ENCODE data around the gene PLIN5. TPM values are rescaled to one million over a fixed set of nuclear protein-coding genes. Genes with fewer than 3 reads are reported as not detected.

The PLIN5 gene
- total and polyA plus RNA-seq, 12 donors = 25.7 to 149 (median 45.7) TPM

- 57 to 66% methylated on average over 23 of the region's 23 CpGs for WGBS, 2 donors
- no peak for TF ChIP-seq CTCF (IDR thresholded peaks at IDR 0.05)
- intact Hi-C loops (cut with DNase I) = loop anchor here in 3 of 10 donors (10.0 kb wide), 2 partner anchors 251 to 261 kb away; partner anchors contain the start of gene SHD (in 1 of the 3)
- Histone ChIP-seq H3K4me3 (peak overlapping the region in 2 of 10 donors; percentile 3 to 21), H3K4me1 (peaks cover 0 to 10% (median 0%) of the 10 kb centered on the region in 9 donors), H3K36me3 (no peaks in the 10 kb centered on the region), H3K27ac (no peak overlapping the region), H3K27me3 (no peaks in the 10 kb centered on the region), H3K9me3 (no peaks in the 10 kb centered on the region)
- no peak for DNase-seq
- peak in 1 of 8 donors; percentile 11 for ATAC-seq
Observed at GRCh38 chr19:4525563-4526002, 9.4 kb downstream of the PLIN5 start.

- Histone ChIP-seq H3K27ac (no peak overlapping the region), H3K9me3 (no peaks in the 10 kb centered on the region), H3K4me3 (peak overlapping the region in 2 of 10 donors; percentile 3 to 21), H3K36me3 (no peaks in the 10 kb centered on the region), H3K27me3 (no peaks in the 10 kb centered on the region), H3K4me1 (peaks cover 0 to 12% (median 1%) of the 10 kb centered on the region in 9 donors)
- ATAC-seq = peak in 5 of 8 donors; percentile 30 to 64 (median 47)
- intact Hi-C loops (cut with DNase I) = loop anchor here in 3 of 10 donors (10.0 kb wide), 2 partner anchors 250 to 260 kb away; partner anchors contain the start of gene SHD (in 1 of the 3)
- peak; percentile 49 to 74 for DNase-seq
- WGBS, 2 donors = 68 to 70% methylated on average over 23 of the region's 23 CpGs
- peak; percentile 57 to 84 (median 71) for TF ChIP-seq CTCF (IDR thresholded peaks at IDR 0.05)
Observed at GRCh38 chr19:4524808-4525562, 10.0 kb downstream of the PLIN5 start.

- ATAC-seq (peak in 1 of 8 donors; percentile 2), DNase-seq (peak in 1 of 2 donors; percentile 60)
- H3K27me3 ChIP-seq = no peaks in the 10 kb centered on the region
- peaks cover 8 to 26% (median 14%) of the 10 kb centered on the region in 9 donors for H3K4me1 ChIP-seq
- no peaks in the 10 kb centered on the region for H3K36me3 ChIP-seq
- TF ChIP-seq CTCF (IDR thresholded peaks at IDR 0.05) = peak; percentile 41 to 69 (median 65)
- no peak overlapping the region for H3K4me3 ChIP-seq
- H3K9me3 ChIP-seq = no peaks in the 10 kb centered on the region
- no peak overlapping the region for H3K27ac ChIP-seq
- intact Hi-C loops (cut with DNase I) = loop anchor here in 3 of 10 donors (10.0 kb wide), 2 partner anchors 249 to 259 kb away; partner anchors contain the start of gene SHD (in 1 of the 3)
- 77 to 78% methylated on average over 53 of the region's 53 CpGs for WGBS, 2 donors
Observed at GRCh38 chr19:4523306-4524110, 11.5 kb downstream of the PLIN5 start.
